Liver (tissue), 3 donors: Measurements from ENCODE around the gene MSMB.

Experiments
- CTCF ChIP-seq: fragments of 150-350 bp; IDR thresholded peaks from 2 replicates; pipeline ENCODE4 v1.5.1; 2017; ENCODE audit warnings: improper control_type of control experiment, low read depth, low read length; ENCODE audit not compliant: missing input control
- RAD21 ChIP-seq, 2 donors: IDR thresholded peaks; 2 replicates each; pipeline ENCODE4 v1.6.1; 2016; ENCODE audit warnings: antibody characterized with exemption in 2 of 2, mild to moderate bottlenecking in 2 of 2
- SP1 ChIP-seq: IDR thresholded peaks from 2 replicates; pipeline ENCODE4 v1.6.1; 2018; ENCODE audit warnings: antibody characterized with exemption, mild to moderate bottlenecking
- TAF1 ChIP-seq: conservative IDR thresholded peaks from 2 replicates; pipeline ENCODE4 v1.6.1; 2016; ENCODE audit warnings: antibody characterized with exemption, mild to moderate bottlenecking
- YY1 ChIP-seq: IDR thresholded peaks from 2 replicates; pipeline ENCODE4 v1.6.1; 2016; ENCODE audit warnings: antibody characterized with exemption, mild to moderate bottlenecking
- donor health status: healthy.
- donor health status: healthy.

- TF ChIP-seq TAF1 (no peak), CTCF (no peak), YY1 (no peak), RAD21 (IDR thresholded peaks at IDR 0.05) (no peak), SP1 (no peak)
Measured at GRCh38 chr10:46016811-46017210, 29.3 kb downstream of the MSMB start.
